GM15510 (cell line): ENCODE measurements around the gene PEX11G.

Experiments
- POLR2A ChIP-seq: IDR thresholded peaks from 3 replicates; pipeline ENCODE4 v1.6.1; 2011; ENCODE audit warnings: borderline replicate concordance; ENCODE audit not compliant: insufficient read length; ENCODE audit errors: extremely low read depth

The PEX11G gene

GRCh38 chr19:7513809-7514642 is 25.2 kb upstream of the PEX11G start:
- TF ChIP-seq POLR2A, result no peak

DNA sequence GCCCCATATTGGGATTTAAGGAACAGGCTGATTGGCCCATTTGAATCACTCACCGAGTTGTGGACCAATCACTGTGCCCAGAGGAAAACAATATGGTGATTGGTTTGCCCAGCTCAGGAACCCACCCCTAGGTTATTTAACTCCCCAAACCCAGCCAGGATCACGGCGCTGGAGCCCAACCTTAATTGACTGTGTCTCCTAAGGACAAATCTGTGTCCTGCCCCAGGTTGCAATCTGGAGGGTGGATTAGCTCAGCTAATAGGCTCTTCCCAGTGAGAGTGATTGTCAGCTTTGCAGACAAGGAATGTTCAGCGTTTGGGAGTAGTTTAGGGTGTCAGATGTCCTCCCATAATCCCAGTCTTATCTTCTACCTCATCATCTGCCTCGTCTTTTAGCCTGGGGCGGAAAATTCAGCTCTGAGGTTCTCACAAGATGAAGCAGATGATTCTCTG is 23.6 kb upstream of the PEX11G start:
- TF ChIP-seq POLR2A, result no peak

GRCh38 chr19:7509625-7510024 is 20.8 kb upstream of the PEX11G start:
- TF ChIP-seq POLR2A, result no peak

DNA sequence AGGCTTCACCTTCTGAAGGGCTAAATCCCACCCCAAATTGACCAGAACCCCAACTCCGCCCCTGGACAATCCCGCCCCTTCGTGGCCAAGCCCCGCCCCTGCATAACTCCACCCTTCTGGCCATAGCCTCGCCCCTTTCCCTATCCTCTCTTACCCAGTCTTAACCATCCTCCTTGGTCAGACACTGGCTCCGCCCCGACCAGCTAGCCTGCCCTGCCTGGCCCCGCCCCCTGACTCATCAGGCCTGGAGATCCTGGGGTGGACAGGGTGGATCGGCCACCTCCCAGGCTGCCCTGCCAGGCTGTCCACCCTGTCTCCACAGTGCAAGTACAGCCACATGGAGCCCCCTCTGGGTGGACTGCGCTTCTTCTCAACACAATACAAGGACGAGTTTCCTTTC is 19.0 kb upstream of the PEX11G start:
- TF ChIP-seq POLR2A, result no peak

DNA sequence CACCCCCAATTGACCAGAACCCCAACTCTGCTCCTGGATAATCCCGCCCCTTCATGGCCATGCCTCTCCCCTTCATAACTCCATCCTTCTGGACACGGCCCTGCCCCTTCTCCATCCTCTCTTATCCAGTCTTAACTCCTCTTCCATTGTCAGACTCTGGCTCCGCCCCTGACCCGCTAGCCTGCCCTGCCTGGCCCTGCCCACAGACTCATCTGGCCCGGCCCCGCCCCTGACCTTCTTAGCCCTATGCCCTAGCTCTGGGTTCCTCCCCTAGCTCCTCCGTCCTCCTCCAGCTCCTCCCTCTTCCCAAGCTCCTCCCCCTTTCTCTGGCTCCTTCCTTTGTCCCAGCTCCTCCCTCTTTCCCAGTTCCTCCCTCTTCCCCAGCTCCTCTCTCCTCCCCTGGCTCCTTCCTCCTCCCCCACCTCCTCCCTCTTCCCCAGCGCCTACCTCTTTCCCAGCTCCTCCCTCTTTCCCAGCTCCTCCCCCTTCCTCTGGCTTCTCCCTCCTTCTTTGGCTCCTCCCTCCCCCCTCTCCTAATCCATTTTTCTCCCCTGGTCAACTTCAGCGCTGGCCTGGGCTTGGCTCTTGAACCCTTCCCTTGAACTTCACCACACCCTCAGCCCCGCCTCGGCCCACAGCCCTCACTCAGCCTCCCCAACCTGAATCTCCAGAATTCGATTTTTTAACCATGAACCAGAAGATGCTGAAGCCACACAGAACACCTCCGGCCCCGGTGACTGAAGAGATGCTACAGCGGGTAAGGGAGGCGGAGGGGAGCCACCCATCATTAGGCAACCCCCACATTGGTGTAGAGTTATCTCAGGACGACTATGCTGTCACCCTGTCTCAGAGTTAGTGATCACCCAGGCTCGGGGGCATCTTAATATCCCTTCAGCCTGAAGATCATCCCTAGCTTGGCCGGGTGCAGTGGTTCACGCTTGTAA is 17.8 kb upstream of the PEX11G start:
- TF ChIP-seq POLR2A, result no peak

DNA sequence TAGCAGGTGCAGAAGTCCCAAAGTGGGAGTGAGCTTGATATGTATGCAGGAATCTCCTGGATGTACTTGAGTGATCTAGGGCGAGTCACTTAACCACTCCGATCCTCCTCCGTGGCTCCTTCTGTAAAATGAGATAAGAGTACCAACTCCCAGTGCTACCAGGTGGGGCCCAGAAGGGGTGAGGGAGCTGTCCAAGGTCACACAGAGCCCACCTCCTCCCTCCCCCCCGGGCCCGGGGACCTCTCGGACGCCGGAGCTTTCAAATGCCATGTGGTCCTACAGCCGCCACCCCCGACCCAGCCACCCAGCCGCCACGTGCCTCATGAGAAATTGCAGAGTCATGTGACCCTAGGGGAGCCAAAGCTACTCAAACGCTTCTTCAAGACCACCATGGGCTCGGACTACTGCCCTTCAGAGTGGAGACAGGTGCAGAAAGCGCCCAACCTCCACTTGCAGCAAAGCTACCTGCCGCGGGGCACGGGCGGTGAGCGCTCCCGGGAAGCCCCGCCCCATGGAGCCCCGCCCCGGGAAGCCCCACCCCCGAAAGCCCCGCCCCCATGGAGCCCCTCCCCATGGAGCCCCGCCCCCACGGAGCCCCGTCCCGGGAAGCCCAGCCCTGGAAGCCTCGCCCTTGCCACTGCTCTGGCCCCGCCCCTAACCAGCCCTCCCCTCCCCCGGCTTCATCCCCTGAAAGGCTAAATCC is 17.0 kb upstream of the PEX11G start:
- TF ChIP-seq POLR2A, result no peak

- no peak for TF ChIP-seq POLR2A
Measured at GRCh38 chr19:7505288-7505681, 16.4 kb upstream of the PEX11G start.

DNA sequence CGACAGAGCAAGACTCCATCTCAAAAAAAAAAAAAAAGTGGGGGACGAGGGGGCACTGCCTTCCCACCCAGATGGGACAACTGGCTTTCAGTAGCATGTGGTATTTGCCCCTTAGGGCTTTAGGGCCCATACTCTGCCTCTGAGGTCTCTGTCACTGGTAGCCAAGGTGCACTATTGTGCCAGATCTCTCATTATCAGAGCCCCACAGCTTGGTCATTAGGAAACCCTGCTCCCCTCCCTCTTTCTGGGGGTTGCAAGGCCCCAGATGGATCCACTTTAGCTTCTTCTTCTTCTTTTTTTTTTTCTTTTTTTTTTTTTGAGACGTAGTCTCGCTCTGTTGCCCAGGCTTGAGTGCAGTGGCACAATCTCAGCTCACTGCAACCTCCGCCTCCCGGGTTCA is 15.8 kb upstream of the PEX11G start:
- TF ChIP-seq POLR2A, result no peak

GRCh38 chr19:7502552-7502951 is 13.7 kb upstream of the PEX11G start:
- TF ChIP-seq POLR2A, result no peak

GRCh38 chr19:7500811-7501450 is 12.1 kb upstream of the PEX11G start:
- TF ChIP-seq POLR2A, result no peak

GRCh38 chr19:7497292-7497691 is 8.5 kb upstream of the PEX11G start:
- TF ChIP-seq POLR2A, result no peak

- TF ChIP-seq POLR2A, result no peak
Measured at GRCh38 chr19:7494416-7495098, 5.7 kb upstream of the PEX11G start.

DNA sequence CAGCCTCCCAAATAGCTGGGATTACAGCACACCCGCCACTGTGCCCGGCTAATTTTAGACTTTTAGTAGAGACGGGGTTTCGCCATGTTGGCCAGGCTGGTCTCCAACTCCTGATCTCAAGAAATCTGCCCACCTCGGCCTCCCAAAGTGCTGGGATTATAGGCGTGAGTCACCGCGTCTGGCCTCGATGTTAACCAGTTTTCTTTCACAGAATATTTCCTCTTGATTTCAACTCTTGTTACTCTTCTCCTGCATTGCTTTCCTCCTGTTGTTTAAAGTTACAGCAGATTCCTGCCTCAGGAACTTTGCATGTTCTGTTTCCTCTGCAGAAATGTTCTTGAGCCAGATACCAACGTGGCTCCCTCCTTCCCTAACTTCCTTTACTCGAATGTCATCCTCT is 3.7 kb upstream of the PEX11G start:
- no peak for TF ChIP-seq POLR2A

- TF ChIP-seq POLR2A, result no peak
Measured at GRCh38 chr19:7492142-7492541, 3.3 kb upstream of the PEX11G start.
